ENCODE results near the gene MEF2C. TPM values are rescaled to one million over a fixed set of nuclear protein-coding genes. Genes with fewer than 3 reads are reported as not detected.
"Not testable (repeated sequence)": the region's sequence is repeated elsewhere in the genome, so short reads cannot be mapped to it uniquely, and the experiment has no call there.

The MEF2C gene
- total RNA-seq, 2 experiments from 2014 or later, result 0.60 to 0.87 TPM

- H3K36me3 ChIP-seq (ENCODE audit: insufficient read depth, low read length); DNase-seq; intact Hi-C loops (cut with DNase I, micrococcal nuclease); H3K36me3 Mint-ChIP-seq (ENCODE audit: low read depth); H3K9me3 Mint-ChIP-seq; H3K4me3 ChIP-seq (ENCODE audit: low read length); H3K27me3 ChIP-seq (ENCODE audit: control insufficient read depth in 1 of 2, insufficient read depth in 2 of 2, low read length in 2 of 2); ATAC-seq (ENCODE audit: poor library complexity); H3K27ac ChIP-seq (ENCODE audit: low read depth in 1 of 2, low read length in 2 of 2); POLR2A ChIA-PET; H3K27me3 Mint-ChIP-seq; H3K4me3 Mint-ChIP-seq; H3K27ac Mint-ChIP-seq; H3K4me1 ChIP-seq (ENCODE audit: insufficient read depth, low read length); H3K4me1 Mint-ChIP-seq (ENCODE audit: low read depth); CTCF ChIA-PET; H3K9me3 ChIP-seq (ENCODE audit: control insufficient read depth in 1 of 2, insufficient read depth in 1 of 2, low read length in 2 of 2): not testable (repeated sequence)
Measured at GRCh38 chr5:88901077-88901476, 18.1 kb upstream of the MEF2C start.

DNA sequence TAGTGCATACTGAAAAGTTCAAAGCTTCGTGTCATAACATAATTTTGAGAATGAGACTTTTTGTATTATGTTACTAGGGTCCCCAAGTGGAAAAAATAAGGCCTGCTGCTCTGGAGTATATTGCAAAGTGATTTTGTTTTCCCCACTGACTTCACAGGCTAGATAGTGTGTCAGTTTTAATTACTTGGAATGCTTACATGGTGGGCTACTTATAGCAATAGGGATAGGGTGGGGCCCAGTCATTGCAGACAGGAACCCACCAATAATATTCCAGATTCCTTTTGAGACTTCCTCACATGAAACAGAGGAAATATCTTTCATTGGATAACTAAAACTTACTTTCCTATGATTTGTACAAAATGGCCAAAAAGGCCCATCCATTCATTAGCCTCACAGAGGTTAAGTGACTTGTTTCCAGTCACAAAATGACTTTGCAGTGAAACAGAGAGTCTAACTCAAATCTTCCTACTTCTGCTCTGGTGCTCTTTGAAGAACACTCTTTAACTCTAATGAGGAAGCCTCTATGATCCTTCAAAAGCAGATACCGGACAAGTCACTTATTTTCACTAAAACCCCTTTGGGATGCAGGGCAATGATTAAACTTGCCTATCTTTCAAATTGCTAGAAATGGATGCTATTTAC, 16.2 kb upstream of the MEF2C start:
- Mint-ChIP-seq H3K4me3 (no peak overlapping the region), H3K27ac (no peak overlapping the region), H3K4me1 (ENCODE audit: low read depth) (no peaks in the 10 kb centered on the region), H3K9me3 (no peaks in the 10 kb centered on the region), H3K27me3 (no peaks in the 10 kb centered on the region), H3K36me3 (ENCODE audit: low read depth) (no peaks in the 10 kb centered on the region)
- DNase-seq (no peak), ATAC-seq (ENCODE audit: poor library complexity) (no peak)
- H3K4me3 ChIP-seq (ENCODE audit: low read length), result no peak overlapping the region
- TF ChIP-seq CTCF (IDR thresholded peaks at IDR 0.05), result no peak
- no peaks in the 10 kb centered on the region for H3K27me3 ChIP-seq (ENCODE audit: control insufficient read depth in 1 of 2, insufficient read depth in 2 of 2, low read length in 2 of 2)
- intact Hi-C loops (cut with DNase I, micrococcal nuclease), result no loop called here
- H3K4me1 ChIP-seq (ENCODE audit: insufficient read depth, low read length), result no peaks in the 10 kb centered on the region
- no peaks in the 10 kb centered on the region for H3K36me3 ChIP-seq (ENCODE audit: insufficient read depth, low read length)
- ChIA-PET CTCF (no interaction called here), POLR2A (no interaction called here)
- H3K9me3 ChIP-seq (ENCODE audit: control insufficient read depth in 1 of 2, insufficient read depth in 1 of 2, low read length in 2 of 2), result no peaks in the 10 kb centered on the region
- H3K27ac ChIP-seq (ENCODE audit: low read depth in 1 of 2, low read length in 2 of 2), result no peak overlapping the region

DNA sequence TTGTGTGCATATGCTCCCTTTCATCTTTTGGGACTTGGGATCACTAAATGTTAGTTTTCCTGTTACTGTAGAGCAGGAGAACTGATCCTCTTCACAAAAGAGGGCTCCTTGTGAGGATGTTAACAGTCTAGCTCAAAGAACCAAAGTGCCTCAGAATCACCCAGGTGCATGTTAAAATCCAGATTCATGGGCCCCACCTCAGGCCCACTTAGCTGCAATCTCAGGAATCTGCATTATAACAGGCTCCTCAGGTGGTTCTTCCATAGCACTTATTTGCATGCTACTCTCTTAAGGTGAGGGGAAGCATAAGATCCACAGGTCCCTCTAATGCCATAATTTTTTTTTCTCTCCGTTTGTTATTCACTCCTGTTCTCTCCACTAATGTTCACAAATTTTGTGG, 14.8 kb upstream of the MEF2C start:
- ChIA-PET POLR2A (no interaction called here), CTCF (no interaction called here)
- no peaks in the 10 kb centered on the region for H3K36me3 ChIP-seq (ENCODE audit: insufficient read depth, low read length)
- Mint-ChIP-seq H3K4me3 (no peak overlapping the region), H3K36me3 (ENCODE audit: low read depth) (no peaks in the 10 kb centered on the region), H3K27me3 (peaks cover 3% of the 10 kb centered on the region), H3K27ac (no peak overlapping the region), H3K9me3 (no peaks in the 10 kb centered on the region), H3K4me1 (ENCODE audit: low read depth) (no peaks in the 10 kb centered on the region)
- H3K9me3 ChIP-seq (ENCODE audit: control insufficient read depth in 1 of 2, insufficient read depth in 1 of 2, low read length in 2 of 2), result no peaks in the 10 kb centered on the region
- ATAC-seq (ENCODE audit: poor library complexity) (no peak), DNase-seq (no peak)
- H3K27ac ChIP-seq (ENCODE audit: low read depth in 1 of 2, low read length in 2 of 2), result no peak overlapping the region
- no peak overlapping the region for H3K4me3 ChIP-seq (ENCODE audit: low read length)
- intact Hi-C loops (cut with DNase I, micrococcal nuclease), result no loop called here
- no peaks in the 10 kb centered on the region for H3K27me3 ChIP-seq (ENCODE audit: control insufficient read depth in 1 of 2, insufficient read depth in 2 of 2, low read length in 2 of 2)
- TF ChIP-seq CTCF (IDR thresholded peaks at IDR 0.05), result no peak
- no peaks in the 10 kb centered on the region for H3K4me1 ChIP-seq (ENCODE audit: insufficient read depth, low read length)
